H9 (cell line): ENCODE measurements around the gene INHBC. TPM values are rescaled to one million over a fixed set of nuclear protein-coding genes. Genes with fewer than 3 reads are reported as not detected.

Source experiments
- DNase-seq: peaks from one replicate; pipeline ENCODE4 v3.0.0-alpha.2; 2017
- H2AFZ ChIP-seq: one replicate; pipeline ENCODE4 v1.6.1; 2013; ENCODE audit warnings: mild to moderate bottlenecking, low read length, control low read depth, moderate library complexity
- H2AK5ac ChIP-seq: 2 replicates; pipeline ENCODE4 v1.6.1; 2013; ENCODE audit warnings: low read length, control low read depth, mixed read lengths; ENCODE audit not compliant: insufficient read length
- H2BK120ac ChIP-seq: one replicate; pipeline ENCODE4 v1.6.1; 2013; ENCODE audit warnings: low read depth, mild to moderate bottlenecking, low read length, control low read depth, inconsistent platforms; ENCODE audit not compliant: poor library complexity, severe bottlenecking
- H2BK12ac ChIP-seq: 2 replicates; pipeline ENCODE4 v1.6.1; 2013; ENCODE audit warnings: low read length, control low read depth, mixed read lengths, low read depth; ENCODE audit not compliant: insufficient read length
- H2BK15ac ChIP-seq: 2 replicates; pipeline ENCODE4 v1.6.1; 2013; ENCODE audit warnings: low read depth, low read length, control low read depth
- H2BK20ac ChIP-seq: one replicate; pipeline ENCODE4 v1.6.1; 2013; ENCODE audit warnings: low read depth, mild to moderate bottlenecking, low read length, control low read depth, inconsistent platforms; ENCODE audit not compliant: poor library complexity, severe bottlenecking
- H2BK5ac ChIP-seq: 2 replicates; pipeline ENCODE4 v1.6.1; 2013; ENCODE audit warnings: low read length, control low read depth, mixed read lengths; ENCODE audit not compliant: insufficient read length
- H3K14ac ChIP-seq: 2 replicates; pipeline ENCODE4 v1.6.1; 2013; ENCODE audit warnings: low read length, control low read depth; ENCODE audit not compliant: insufficient read depth
- H3K18ac ChIP-seq: 2 replicates; pipeline ENCODE4 v1.6.1; 2013; ENCODE audit warnings: low read depth, mild to moderate bottlenecking, mixed read lengths, low read length, control low read depth; ENCODE audit not compliant: insufficient read length
- H3K23ac ChIP-seq: 2 replicates; pipeline ENCODE4 v1.6.1; 2013; ENCODE audit warnings: low read length, control low read depth, mixed read lengths, low read depth; ENCODE audit not compliant: insufficient read length
- H3K23me2 ChIP-seq: 2 replicates; pipeline ENCODE4 v1.6.1; 2013; ENCODE audit warnings: low read depth, mild to moderate bottlenecking, mixed read lengths, low read length, control low read depth; ENCODE audit not compliant: insufficient read length, poor library complexity, severe bottlenecking
- H3K27ac ChIP-seq: 2 replicates; pipeline ENCODE4 v1.5.1; 2013; ENCODE audit warnings: low read length, control low read depth, mixed read lengths, low read depth; ENCODE audit not compliant: insufficient read length
- H3K27me3 ChIP-seq: 2 replicates; pipeline ENCODE4 v1.6.1; 2013; ENCODE audit warnings: low read length, control low read depth, inconsistent platforms; ENCODE audit not compliant: insufficient read depth
- H3K4ac ChIP-seq: 2 replicates; pipeline ENCODE4 v1.6.1; 2013; ENCODE audit warnings: low read depth, mild to moderate bottlenecking, control low read depth, inconsistent platforms, low read length, moderate library complexity
- H3K4me1 ChIP-seq: 2 replicates; pipeline ENCODE4 v1.6.1; 2013; ENCODE audit warnings: low read length, control low read depth, inconsistent platforms; ENCODE audit not compliant: insufficient read depth
- H3K4me2 ChIP-seq: 2 replicates; pipeline ENCODE4 v1.6.1; 2013; ENCODE audit warnings: low read length, control low read depth, mixed read lengths; ENCODE audit not compliant: insufficient read length, insufficient read depth
- H3K56ac ChIP-seq: 2 replicates; pipeline ENCODE4 v1.6.1; 2013; ENCODE audit warnings: low read depth, mild to moderate bottlenecking, mixed read lengths, low read length, control low read depth; ENCODE audit not compliant: insufficient read length
- H3K79me1 ChIP-seq: 2 replicates; pipeline ENCODE4 v1.6.1; 2013; ENCODE audit warnings: low read depth, mild to moderate bottlenecking, moderate library complexity, low read length, control low read depth, inconsistent platforms; ENCODE audit not compliant: insufficient read depth, poor library complexity, severe bottlenecking
- H3K79me2 ChIP-seq: 2 replicates; pipeline ENCODE4 v1.6.1; 2013; ENCODE audit warnings: low read length, control low read depth, inconsistent platforms; ENCODE audit not compliant: insufficient read depth
- H3K9ac ChIP-seq: 2 replicates; pipeline ENCODE4 v1.6.1; 2013; ENCODE audit warnings: low read length, control low read depth, mixed read lengths; ENCODE audit not compliant: insufficient read length; ENCODE audit errors: extremely low read depth
- H3K9me3 ChIP-seq: one replicate; pipeline ENCODE4 v1.6.1; 2013; ENCODE audit warnings: low read depth, low read length, inconsistent platforms; ENCODE audit not compliant: control insufficient read depth
- H3T11ph ChIP-seq: one replicate; pipeline ENCODE4 v1.6.1; 2013; ENCODE audit warnings: mild to moderate bottlenecking, low read length, control low read depth, inconsistent platforms
- H4K20me1 ChIP-seq: one replicate; pipeline ENCODE4 v1.6.1; 2013; ENCODE audit not compliant: control insufficient read depth, insufficient read length, insufficient read depth
- H4K5ac ChIP-seq: 2 replicates; pipeline ENCODE4 v1.6.1; 2013; ENCODE audit warnings: low read depth, mild to moderate bottlenecking, mixed read lengths, low read length, control low read depth; ENCODE audit not compliant: insufficient read length
- H4K8ac ChIP-seq: replicated peaks from 2 replicates; pipeline ENCODE4 v1.6.1; 2013; ENCODE audit warnings: low read length, control low read depth, mixed read lengths, low read depth; ENCODE audit not compliant: insufficient read length
- H4K91ac ChIP-seq: 2 replicates; pipeline ENCODE4 v1.6.1; 2013; ENCODE audit warnings: low read depth, mild to moderate bottlenecking, moderate library complexity, mixed read lengths, low read length, control low read depth; ENCODE audit not compliant: insufficient read length
- H3K27ac Mint-ChIP-seq, 3 experiments: 2 replicates in 2 of 3; 3 replicates in 1 of 3; pipeline ENCODE4 v1.8.0; 2020 to 2021; ENCODE audit warnings: mixed read lengths in 3 of 3, mild to moderate bottlenecking in 1 of 3, moderate library complexity in 1 of 3
- H3K27me3 Mint-ChIP-seq: 2 replicates; pipeline ENCODE4 v1.8.0; 2021; ENCODE audit warnings: low read depth, mild to moderate bottlenecking, moderate library complexity, mixed read lengths
- H3K36me3 Mint-ChIP-seq, 3 experiments: 2 replicates in 2 of 3; 3 replicates in 1 of 3; pipeline ENCODE4 v1.8.0; 2020 to 2021; ENCODE audit warnings: low read depth in 3 of 3, mixed read lengths in 3 of 3; ENCODE audit not compliant: insufficient read depth in 1 of 3
- H3K4me1 Mint-ChIP-seq, 2 experiments: 2 replicates each; pipeline ENCODE4 v1.8.0; 2020; ENCODE audit warnings: mixed read lengths in 2 of 2
- H3K4me3 Mint-ChIP-seq, 2 experiments: 2 replicates in 1 of 2; 3 replicates in 1 of 2; pipeline ENCODE4 v1.8.0; 2020 to 2021; ENCODE audit warnings: mild to moderate bottlenecking in 2 of 2, mixed read lengths in 2 of 2, moderate library complexity in 1 of 2
- H3K9me3 Mint-ChIP-seq, 2 experiments: 2 replicates in 1 of 2; 3 replicates in 1 of 2; pipeline ENCODE4 v1.8.0; 2020; ENCODE audit warnings: mild to moderate bottlenecking in 2 of 2, mixed read lengths in 2 of 2, moderate library complexity in 1 of 2
- CTCF ChIP-seq: fragments of 200-600 bp; sonication (generic); conservative IDR thresholded peaks from 3 replicates; pipeline ENCODE4 v1.8.0; 2021; ENCODE audit warnings: antibody characterized with exemption, mild to moderate bottlenecking
- WGBS: extraction: QIAGEN DNeasy Blood & Tissue Kit; methylation state at CpG from one replicate; pipeline ENCODE4 v1.1.7; 2013; ENCODE audit warnings: missing lambda C conversion rate, low lambda C conversion rate, mixed read lengths; ENCODE audit not compliant: insufficient read length; ENCODE audit errors: extremely low coverage; 5-methylcytosine and 5-hydroxymethylcytosine counted together
- total RNA-seq: library from RNA; stranded (reverse); gene quantifications from 2 replicates; pipeline ENCODE4 v1.2.1, GENCODE V29; 2021

The INHBC gene
- total RNA-seq, 1 experiment from 2014 or later: not detected

DNA sequence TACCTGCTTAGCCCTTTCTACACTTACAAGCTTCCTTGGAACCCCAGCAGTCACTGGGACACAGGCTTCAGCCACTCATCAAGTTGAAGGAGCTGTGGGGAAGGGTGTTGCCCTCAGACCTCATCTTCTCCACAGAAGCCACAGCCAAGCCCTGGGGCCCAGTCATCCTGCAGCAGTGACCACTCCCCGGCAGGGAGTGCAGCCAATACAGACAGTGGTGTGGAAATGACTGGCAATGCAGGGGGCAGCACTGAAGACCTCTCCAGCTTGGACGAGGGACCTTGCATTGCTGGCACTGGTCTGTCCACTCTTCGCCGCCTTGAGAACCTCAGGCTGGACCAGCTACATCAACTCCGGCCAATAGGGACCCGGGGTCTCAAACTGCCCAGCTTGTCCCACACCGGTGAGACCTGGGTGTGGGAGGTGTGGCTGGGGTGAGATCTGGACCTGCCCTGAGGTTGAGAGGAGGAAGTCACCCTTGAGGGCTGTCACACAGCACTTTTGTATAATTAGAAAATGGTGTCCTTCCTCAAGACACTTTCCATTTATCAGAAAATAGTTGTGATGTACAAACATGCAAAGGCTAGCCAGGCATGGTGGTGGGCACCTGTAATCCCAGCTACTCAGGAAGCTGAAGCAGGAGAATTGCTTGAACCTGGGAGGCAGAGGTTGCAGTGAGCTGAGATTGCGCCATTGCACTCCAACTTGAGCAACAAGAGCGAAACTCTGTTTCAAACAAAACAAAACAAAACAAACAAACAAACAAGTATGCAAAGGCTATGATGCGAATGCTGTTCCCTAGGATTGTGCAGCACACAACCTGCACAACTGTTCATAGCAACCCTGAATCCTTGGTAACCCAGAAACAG, 34.9 kb downstream of the INHBC start:
- Histone ChIP-seq H3K79me1 (no peaks in the 10 kb centered on the region), H4K20me1 (no peaks in the 10 kb centered on the region), H3K4ac (no peak overlapping the region), H4K5ac (no peak overlapping the region), H2BK12ac (no peak overlapping the region), H3K4me2 (no peak overlapping the region), H3K4me1 (no peaks in the 10 kb centered on the region), H2BK5ac (no peak overlapping the region), H3K23me2 (no peaks in the 10 kb centered on the region), H3K23ac (no peak overlapping the region), H3T11ph (no peak overlapping the region), H3K79me2 (no peaks in the 10 kb centered on the region), H4K8ac (no peak overlapping the region), H3K14ac (no peak overlapping the region), H2AFZ (no peak overlapping the region), H2AK5ac (no peak overlapping the region), H3K56ac (no peak overlapping the region), H3K27ac (no peak overlapping the region), H2BK20ac (no peak overlapping the region), H3K18ac (no peak overlapping the region), H3K9me3 (no peaks in the 10 kb centered on the region), H2BK15ac (no peak overlapping the region), H2BK120ac (no peak overlapping the region), H3K9ac (no peak overlapping the region), H4K91ac (no peak overlapping the region), H3K27me3 (peaks cover 13% of the 10 kb centered on the region; the same call in 1 of the 2 replicates)
- peaks cover 0 to 28% (median 17%) of the 10 kb centered on the region in 3 experiments for H3K36me3 Mint-ChIP-seq
- no CpG with 5 or more reads among the region's 10 CpGs for WGBS
- no peaks in the 10 kb centered on the region; a peak in 1 of 4 replicates for H3K4me1 Mint-ChIP-seq
- H3K4me3 Mint-ChIP-seq: no peak overlapping the region
- peaks cover 52% of the 10 kb centered on the region for H3K27me3 Mint-ChIP-seq
- no peaks in the 10 kb centered on the region for H3K9me3 Mint-ChIP-seq
- no peak for TF ChIP-seq CTCF
- DNase-seq: no peak
- H3K27ac Mint-ChIP-seq: no peak overlapping the region
